Mucosa of rectum (tissue), 2 donors: ENCODE results near the gene RBM42.

Experiments used
- H3K27ac ChIP-seq, 2 donors: one replicate each; pipeline ENCODE4 v1.7.0; 2013; ENCODE audit warnings: inconsistent platforms in 2 of 2, low read depth in 2 of 2, low read length in 2 of 2
- H3K27me3 ChIP-seq, 2 donors: one replicate each; pipeline ENCODE4 v1.7.0; 2013; ENCODE audit warnings: low read length in 2 of 2; ENCODE audit not compliant: control insufficient read depth in 2 of 2, insufficient read depth in 2 of 2
- H3K36me3 ChIP-seq, 2 donors: one replicate each; pipeline ENCODE4 v1.7.0; 2013; ENCODE audit warnings: low read length in 2 of 2; ENCODE audit not compliant: control insufficient read depth in 2 of 2, insufficient read depth in 2 of 2
- H3K4me1 ChIP-seq, 2 donors: one replicate each; pipeline ENCODE4 v1.7.0; 2013; ENCODE audit warnings: low read length in 2 of 2, mild to moderate bottlenecking in 1 of 2; ENCODE audit not compliant: control insufficient read depth in 2 of 2, insufficient read depth in 2 of 2
- H3K4me3 ChIP-seq, 2 donors: one replicate each; pipeline ENCODE4 v1.7.0; 2013; ENCODE audit warnings: low read length in 2 of 2
- H3K9ac ChIP-seq, 2 donors: one replicate each; pipeline ENCODE4 v1.7.0; 2013; ENCODE audit warnings: low read length in 2 of 2, low read depth in 1 of 2, mild to moderate bottlenecking in 1 of 2
- H3K9me3 ChIP-seq, 2 donors: one replicate each; pipeline ENCODE4 v1.7.0; 2013; ENCODE audit warnings: low read length in 2 of 2; ENCODE audit not compliant: control insufficient read depth in 2 of 2
- donor health status: healthy.
- donor health status: Normal muscosa, but diverticular disease.

RBM42 gene

GRCh38 chr19:35639321-35639639 is 10.4 kb downstream of the RBM42 start:
- Histone ChIP-seq H3K9me3 (no peaks in the 10 kb centered on the region), H3K9ac (no peak overlapping the region), H3K36me3 (peaks cover 24 to 28% of the 10 kb centered on the region in 2 donors), H3K27ac (no peak overlapping the region), H3K27me3 (no peaks in the 10 kb centered on the region), H3K4me3 (no peak overlapping the region), H3K4me1 (peaks cover 0 to 5% of the 10 kb centered on the region in 2 donors)

GRCh38 chr19:35639863-35640262 is 11.0 kb downstream of the RBM42 start:
- H3K27ac ChIP-seq: no peak overlapping the region
- H3K36me3 ChIP-seq: peaks cover 22 to 25% of the 10 kb centered on the region in 2 donors
- H3K9ac ChIP-seq: no peak overlapping the region
- peaks cover 3 to 9% of the 10 kb centered on the region in 2 donors for H3K4me1 ChIP-seq
- H3K4me3 ChIP-seq: no peak overlapping the region
- no peaks in the 10 kb centered on the region for H3K27me3 ChIP-seq
- H3K9me3 ChIP-seq: no peaks in the 10 kb centered on the region

GRCh38 chr19:35641515-35642151 is 12.8 kb downstream of the RBM42 start, which contains the start of gene ETV2:
ETV2 (plus strand) TSS chr19:35641745; CDS start chr19:35642461, 716 bp downstream.
- peaks cover 3 to 9% of the 10 kb centered on the region in 2 donors for H3K4me1 ChIP-seq
- H3K9me3 ChIP-seq: no peaks in the 10 kb centered on the region
- no peak within 1 kb of the TSS for H3K27ac ChIP-seq
- peaks cover 15 to 16% of the 10 kb centered on the region in 2 donors for H3K36me3 ChIP-seq
- H3K9ac ChIP-seq: peak within 1 kb of the TSS in 1 of 2 donors; percentile 8
- no peak within 1 kb of the TSS for H3K4me3 ChIP-seq
- H3K27me3 ChIP-seq: no peaks in the 10 kb centered on the region

DNA sequence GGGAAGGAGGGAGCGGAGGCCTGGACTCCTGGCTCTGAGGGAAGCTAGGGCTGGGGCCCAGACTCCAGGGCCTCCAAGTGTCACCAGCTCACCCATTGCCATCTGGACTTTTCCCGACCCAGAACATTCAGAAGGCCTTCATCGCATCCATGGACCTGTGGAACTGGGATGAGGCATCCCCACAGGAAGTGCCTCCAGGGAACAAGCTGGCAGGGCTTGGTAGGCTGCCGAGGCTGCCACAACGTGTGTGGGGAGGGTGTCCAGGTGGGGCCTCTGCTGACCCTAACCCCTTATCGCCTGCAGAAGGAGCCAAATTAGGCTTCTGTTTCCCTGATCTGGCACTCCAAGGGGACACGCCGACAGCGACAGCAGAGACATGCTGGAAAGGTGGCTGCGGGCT is 13.5 kb downstream of the RBM42 start:
- peaks cover 3 to 9% of the 10 kb centered on the region in 2 donors for H3K4me1 ChIP-seq
- H3K9ac ChIP-seq: no peak overlapping the region
- no peaks in the 10 kb centered on the region for H3K27me3 ChIP-seq
- no peak overlapping the region for H3K4me3 ChIP-seq
- H3K27ac ChIP-seq: no peak overlapping the region
- no peaks in the 10 kb centered on the region for H3K9me3 ChIP-seq
- H3K36me3 ChIP-seq: peaks cover 8 to 9% of the 10 kb centered on the region in 2 donors

DNA sequence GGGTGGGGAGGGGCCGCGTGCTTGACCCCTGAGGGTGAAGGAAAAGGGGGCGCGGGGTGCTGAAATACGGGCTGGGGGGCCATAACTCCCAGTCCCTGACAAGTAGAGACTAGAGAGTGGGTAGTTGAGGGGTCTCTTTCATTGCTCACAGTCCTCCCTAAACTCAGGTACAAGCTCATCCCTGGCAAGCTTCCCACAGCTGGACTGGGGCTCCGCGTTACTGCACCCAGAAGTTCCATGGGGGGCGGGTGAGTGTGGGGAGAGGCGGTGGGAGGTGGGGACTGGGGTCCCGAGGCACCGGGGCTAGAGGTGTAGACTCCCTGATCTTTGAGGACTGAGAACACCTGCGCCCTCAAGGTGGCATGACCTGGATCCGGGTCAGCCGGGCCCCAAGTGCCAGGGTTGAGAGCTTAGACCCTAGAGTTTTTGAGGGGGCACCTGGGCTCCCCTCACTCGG is 14.0 kb downstream of the RBM42 start:
- Histone ChIP-seq H3K27ac (peak overlapping the region; percentile 95 to 96), H3K36me3 (peaks cover 3 to 4% of the 10 kb centered on the region in 2 donors)

DNA sequence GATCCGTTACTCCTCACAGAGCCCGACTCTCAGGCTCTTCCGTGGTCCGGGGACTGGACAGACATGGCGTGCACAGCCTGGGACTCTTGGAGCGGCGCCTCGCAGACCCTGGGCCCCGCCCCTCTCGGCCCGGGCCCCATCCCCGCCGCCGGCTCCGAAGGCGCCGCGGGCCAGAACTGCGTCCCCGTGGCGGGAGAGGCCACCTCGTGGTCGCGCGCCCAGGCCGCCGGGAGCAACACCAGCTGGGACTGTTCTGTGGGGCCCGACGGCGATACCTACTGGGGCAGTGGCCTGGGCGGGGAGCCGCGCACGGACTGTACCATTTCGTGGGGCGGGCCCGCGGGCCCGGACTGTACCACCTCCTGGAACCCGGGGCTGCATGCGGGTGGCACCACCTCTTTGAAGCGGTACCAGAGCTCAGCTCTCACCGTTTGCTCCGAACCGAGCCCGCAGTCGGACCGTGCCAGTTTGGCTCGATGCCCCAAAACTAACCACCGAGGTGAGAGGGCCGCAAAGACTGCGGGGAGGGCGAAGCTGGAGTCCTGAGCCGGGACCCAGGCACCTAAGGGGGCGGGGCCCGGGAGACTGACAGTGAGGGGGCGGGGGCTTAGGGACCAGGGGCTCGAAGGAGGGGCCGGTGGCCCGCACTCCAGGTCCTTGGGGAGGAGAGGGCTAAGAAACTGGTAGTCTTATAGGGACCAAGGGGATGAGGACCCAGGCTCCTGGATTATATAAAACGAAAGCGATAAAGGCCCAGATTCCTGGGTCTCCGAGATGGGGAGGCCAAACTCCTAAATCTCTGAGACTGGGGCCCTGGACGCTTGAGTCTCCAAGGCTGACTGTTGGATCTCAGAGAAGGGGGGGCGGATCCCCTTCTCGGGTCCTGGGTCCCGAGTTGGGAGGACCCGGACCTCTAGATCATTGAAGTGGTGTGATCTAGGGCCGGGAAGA is 14.7 kb downstream of the RBM42 start:
- peak overlapping the region; percentile 95 to 96 for H3K27ac ChIP-seq
- H3K4me1 ChIP-seq: peaks cover 6 to 9% of the 10 kb centered on the region in 2 donors
- no peaks in the 10 kb centered on the region for H3K36me3 ChIP-seq

More for the DNA sequence above, 14.0 kb downstream of the RBM42 start:
- no peaks in the 10 kb centered on the region for H3K9me3 ChIP-seq
- H3K27me3 ChIP-seq: no peaks in the 10 kb centered on the region
- H3K4me1 ChIP-seq: peaks cover 3 to 9% of the 10 kb centered on the region in 2 donors
- H3K9ac ChIP-seq: peak overlapping the region; percentile 74 to 84
- peak overlapping the region; percentile 72 to 73 for H3K4me3 ChIP-seq

DNA sequence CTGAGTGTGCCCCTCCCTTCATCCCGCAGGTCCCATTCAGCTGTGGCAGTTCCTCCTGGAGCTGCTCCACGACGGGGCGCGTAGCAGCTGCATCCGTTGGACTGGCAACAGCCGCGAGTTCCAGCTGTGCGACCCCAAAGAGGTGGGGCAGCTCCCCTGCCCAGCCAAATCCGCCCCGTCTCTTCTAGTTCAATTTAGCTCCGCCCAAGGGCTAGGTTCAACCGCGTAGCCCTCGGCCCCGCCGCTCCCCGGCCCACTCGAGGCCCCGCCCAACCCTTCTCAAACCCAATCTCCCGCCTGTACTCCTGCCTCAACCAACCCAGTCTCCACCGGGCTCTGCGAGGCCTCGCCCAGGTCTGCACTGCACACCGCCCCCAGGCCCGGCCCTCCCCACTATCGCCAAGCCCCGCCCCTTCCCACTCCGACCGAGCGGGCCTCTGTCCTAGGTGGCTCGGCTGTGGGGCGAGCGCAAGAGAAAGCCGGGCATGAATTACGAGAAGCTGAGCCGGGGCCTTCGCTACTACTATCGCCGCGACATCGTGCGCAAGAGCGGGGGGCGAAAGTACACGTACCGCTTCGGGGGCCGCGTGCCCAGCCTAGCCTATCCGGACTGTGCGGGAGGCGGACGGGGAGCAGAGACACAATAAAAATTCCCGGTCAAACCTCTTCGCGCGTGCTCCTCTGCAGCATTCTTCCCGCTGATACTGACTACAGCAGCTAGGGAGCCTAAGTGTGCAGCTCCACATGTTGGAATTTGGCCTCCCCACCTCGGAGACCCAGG is 15.6 kb downstream of the RBM42 start:
- Histone ChIP-seq H3K4me1 (peaks cover 13 to 15% of the 10 kb centered on the region in 2 donors), H3K27ac (peak overlapping the region; percentile 95 to 96), H3K9me3 (no peaks in the 10 kb centered on the region)

More for the DNA sequence above, 14.7 kb downstream of the RBM42 start:
- H3K9ac ChIP-seq: peak overlapping the region; percentile 74 to 84
- peak overlapping the region; percentile 72 to 73 for H3K4me3 ChIP-seq
- H3K27me3 ChIP-seq: no peaks in the 10 kb centered on the region
- H3K9me3 ChIP-seq: no peaks in the 10 kb centered on the region

DNA sequence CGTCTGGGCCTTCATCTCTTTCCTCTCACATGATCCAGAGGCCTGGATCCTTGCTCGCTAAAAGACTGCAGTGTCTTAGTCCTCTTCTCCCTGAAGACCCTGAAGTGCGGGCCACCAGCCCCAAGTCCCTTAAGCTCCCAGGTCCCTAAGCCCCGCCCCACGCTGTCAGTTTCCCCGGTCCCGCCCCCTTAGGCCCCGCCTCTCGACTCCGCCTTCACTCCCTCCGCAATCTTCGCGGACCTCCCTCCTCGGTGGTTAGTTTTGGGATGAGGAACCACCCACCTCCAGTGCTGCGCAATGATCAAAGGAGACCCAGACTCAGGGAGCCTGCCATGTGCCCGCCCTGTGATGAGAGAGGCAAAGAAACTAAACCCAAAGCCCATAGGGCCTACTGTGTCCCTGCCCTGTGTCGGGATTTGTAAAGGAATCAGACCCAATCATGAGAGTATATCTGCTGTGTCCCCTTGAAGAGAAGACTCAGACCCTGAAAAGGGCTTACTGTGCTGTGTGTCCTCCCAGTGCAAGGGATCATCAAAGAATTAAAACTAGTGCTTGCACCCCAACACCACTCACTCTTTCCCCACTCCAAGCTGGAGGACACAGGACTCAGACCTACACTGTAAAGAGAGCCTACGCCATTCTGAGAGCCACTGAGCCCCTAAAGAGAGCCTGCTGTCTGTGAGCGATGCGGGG is 16.3 kb downstream of the RBM42 start:
- Histone ChIP-seq H3K27me3 (no peaks in the 10 kb centered on the region), H3K4me3 (peak overlapping the region; percentile 72 to 73), H3K9me3 (no peaks in the 10 kb centered on the region), H3K4me1 (peaks cover 16 to 17% of the 10 kb centered on the region in 2 donors), H3K9ac (peak overlapping the region; percentile 57 to 84), H3K27ac (peak overlapping the region; percentile 95 to 96), H3K36me3 (peaks cover 0 to under 1% of the 10 kb centered on the region in 2 donors)

More for the DNA sequence above, 15.6 kb downstream of the RBM42 start:
- Histone ChIP-seq H3K27me3 (no peaks in the 10 kb centered on the region), H3K9ac (peak overlapping the region; percentile 74 to 84), H3K36me3 (no peaks in the 10 kb centered on the region), H3K4me3 (peak overlapping the region; percentile 72 to 73)
